HG03457 (cell line): ENCODE data around the gene REXO5.
"Not testable (repeated sequence)": the region's sequence is repeated elsewhere in the genome, so short reads cannot be mapped to it uniquely, and the experiment has no call there.

Experiments used
- ATAC-seq: cut with Tn5 transposase; IDR thresholded peaks from one replicate; pipeline ENCODE4 v1.9.1; 2021; ENCODE audit warnings: moderate number of reproducible peaks; ENCODE audit not compliant: unreplicated experiment

REXO5 gene

DNA sequence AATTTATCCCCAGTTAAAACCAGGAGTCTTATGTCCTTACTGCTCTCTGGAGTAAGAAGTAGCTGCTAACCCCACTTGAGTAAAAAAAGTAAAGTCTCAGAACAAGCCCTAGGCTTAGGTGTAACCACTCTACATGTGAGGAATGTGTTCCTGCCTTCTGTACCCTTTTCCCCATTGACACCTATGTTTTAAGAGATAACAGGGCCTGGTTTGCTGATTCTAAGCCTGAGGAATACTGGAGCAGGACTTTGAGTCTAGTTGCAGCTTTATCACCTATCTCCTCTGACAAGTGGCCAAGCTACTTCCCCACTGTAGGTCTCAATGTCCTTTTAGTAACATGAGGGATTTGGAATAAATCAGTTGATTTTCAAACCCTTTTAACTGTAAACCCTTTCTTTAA lies 40.2 kb downstream of the REXO5 start:
- ATAC-seq: no peak

DNA sequence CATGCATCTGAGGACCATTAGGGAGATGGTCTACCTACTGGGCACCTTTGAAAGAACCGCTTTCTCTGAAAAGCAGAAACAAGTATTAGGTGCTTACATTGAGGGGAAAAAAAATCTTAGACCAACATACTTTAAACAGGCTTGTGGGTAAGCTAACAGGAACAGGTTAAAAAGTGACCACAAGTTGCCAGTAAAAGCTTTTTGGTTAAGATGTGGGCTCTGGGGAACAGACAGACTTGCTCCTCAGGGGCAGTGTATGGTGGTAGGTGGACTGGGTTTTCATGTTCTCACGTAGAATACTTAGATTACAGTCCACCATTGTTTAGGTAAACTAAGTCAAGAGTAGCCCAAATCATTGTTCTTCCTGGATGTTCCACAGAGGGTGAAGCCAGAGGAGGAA lies 41.2 kb downstream of the REXO5 start:
- ATAC-seq: no peak

DNA sequence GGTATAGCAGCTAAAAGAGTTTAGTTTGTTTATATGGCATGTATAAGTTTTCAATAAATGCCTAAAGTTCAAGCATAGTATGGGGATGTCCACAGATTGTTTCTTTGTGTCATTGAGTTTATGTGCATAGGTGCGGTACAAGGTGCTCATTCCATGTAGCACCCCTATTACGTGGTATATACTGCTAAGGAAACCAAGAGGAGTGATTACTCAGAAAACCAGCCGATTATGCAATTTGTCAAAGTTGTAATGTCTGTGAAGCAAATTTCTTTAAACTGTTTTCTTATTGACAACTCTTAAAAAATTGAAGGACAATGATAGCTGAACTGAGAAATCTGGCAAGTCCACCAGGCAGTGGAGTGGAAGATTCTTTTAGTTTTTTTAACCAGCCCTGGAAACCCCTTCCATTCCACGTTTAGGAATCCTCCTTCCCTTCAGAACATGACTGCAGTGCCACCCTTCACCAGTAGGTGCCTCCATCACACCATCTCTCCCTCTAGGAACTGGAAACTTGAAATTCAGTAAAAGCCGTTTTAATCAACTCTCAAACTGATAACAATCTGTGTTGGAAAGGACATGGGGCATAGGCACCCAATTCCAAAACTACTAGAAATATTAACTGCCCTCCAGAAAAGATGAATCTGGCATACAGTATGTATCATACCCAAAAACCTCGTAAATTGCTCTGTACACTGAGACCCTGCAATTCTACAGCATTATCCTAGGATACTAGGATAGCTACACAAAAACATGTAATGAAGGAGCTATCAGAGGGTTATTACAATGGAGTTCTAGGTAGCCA lies 43.5 kb downstream of the REXO5 start:
- no peak for ATAC-seq

- ATAC-seq: no peak
These were observed 44.7 kb downstream of the REXO5 start for GRCh38 chr16:20850981-20851380.

GRCh38 chr16:20851601-20852000 lies 45.3 kb downstream of the REXO5 start:
- no peak for ATAC-seq

GRCh38 chr16:20853143-20853542 lies 46.8 kb downstream of the REXO5 start:
- no peak for ATAC-seq

DNA sequence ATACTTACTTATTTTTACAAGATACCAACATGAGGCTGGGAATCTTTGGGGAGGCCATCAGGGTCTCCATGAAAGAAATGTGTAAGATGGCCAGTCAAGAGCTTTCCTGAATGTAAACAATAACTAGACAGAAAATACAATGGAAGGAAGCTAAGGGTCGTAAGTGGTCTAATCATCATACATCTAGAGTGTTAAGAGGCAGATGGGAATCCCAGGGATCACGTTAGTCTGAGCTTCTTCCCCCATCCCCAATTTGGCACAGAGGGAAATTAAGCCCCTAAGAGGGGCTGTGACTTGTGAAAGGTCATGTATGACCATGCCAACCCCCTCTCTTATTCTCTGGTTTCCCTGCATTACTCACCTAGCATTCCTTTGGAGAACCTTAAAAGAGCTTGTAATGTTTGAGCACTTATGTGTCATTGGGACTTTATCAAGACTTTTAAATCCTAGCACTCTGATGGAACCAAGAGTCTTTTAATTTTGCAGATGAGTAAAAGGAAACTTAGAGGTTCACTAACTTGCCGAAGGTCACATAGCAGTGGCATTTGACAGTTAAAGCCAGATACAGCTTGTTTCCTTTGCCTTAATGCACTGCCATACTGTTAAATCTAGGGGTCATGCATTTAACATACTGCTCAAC lies 47.8 kb downstream of the REXO5 start:
- ATAC-seq: no peak

DNA sequence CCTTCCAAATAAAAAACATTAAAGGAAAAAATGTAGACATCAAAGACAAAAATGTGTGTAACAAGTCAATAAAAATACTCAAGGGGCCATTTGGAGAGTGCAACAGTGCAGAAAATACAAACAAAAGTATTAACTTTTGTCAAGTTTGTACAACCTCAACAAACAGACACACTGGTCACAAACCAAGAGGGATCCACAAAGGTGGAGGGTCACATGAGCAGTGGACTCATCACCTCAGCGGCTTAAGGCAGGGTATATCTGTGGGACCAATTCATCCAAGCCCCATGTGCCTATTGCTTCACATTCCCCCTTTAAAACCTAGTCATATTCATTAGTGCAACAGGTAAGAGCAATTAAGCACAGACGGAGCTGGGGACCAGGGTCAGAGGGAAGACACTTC lies 48.6 kb downstream of the REXO5 start:
- ATAC-seq: no peak

- no peak for ATAC-seq
These were observed 51.0 kb downstream of the REXO5 start for GRCh38 chr16:20857281-20857680.

- ATAC-seq: no peak
These were observed 52.9 kb downstream of the REXO5 start for GRCh38 chr16:20859229-20859628.

DNA sequence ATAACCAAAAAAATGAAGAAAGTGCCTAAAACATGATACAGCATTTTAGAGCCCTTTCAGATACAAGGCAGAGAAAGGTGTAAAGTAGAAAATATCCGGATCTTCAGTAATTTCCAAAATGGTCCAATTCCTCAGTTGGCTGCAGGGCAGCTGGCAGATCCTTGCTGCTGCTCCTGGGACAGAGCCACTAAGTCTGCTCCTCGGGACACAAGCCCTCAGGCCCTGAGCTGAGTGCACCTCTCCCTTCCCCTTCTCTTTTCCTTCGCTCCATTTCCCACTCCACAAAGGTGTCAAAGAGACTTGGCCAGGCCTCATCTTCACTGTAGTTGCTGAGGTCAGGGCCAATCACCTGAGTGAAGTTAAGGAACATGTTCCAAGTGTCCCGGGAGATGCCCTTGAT lies 53.4 kb downstream of the REXO5 start:
- no peak for ATAC-seq

DNA sequence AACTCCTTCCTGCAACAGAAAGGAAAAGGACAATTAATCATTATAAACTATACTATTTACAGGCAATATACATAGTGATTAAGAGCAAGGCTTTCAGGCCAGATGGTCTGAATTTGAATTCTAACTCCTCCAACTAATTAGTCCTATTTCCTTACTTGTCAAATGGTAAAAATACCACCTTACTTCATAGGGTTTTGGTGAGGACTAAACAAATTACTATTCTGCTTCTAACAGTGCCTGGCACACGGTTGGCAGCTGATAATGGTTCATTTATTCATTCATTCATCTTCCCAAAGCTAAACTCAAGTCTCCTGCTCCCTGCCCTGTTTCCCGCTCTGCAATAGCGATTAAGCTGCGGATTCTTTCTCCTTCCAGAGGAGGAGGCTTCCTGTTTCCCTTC lies 54.0 kb downstream of the REXO5 start:
- no peak for ATAC-seq

- not testable (repeated sequence) for ATAC-seq
These were observed 54.7 kb downstream of the REXO5 start for GRCh38 chr16:20860995-20861394.

DNA sequence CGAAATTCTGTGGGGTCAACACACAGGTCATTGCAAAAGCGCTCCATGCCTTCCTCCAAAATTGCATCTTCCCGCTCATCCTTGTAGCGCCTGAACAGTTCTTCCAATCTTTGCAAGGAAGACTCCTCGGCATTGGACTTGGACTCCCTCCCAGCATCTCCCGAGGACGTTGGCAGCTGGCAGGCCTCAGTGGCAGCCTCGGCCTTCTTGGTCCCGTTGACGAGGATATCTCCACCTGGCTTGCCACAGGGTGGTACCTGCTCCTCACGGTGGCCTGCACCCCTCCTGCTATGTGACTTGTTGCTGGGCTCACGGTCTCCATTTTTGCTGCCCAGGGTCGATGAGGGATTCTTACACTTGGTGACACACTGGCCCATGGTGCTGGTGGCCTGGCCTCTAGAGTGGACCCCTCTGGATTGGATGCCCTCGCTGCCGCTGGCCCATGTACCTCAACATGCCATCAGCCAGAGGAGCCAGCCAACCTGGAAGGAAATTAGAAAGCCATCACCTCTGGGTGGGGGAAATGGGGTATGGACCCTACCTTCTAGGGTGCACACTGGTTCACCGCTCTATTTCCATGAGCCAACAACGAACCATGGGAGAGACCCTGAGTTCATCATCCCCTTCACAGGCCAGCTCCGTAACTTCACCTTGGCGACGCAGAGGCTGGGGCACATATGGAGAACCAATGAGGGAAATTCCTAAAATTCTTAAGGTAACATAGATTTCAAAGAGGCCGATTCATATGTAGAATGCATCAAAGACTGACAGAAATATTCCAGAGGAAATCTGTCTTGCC lies 56.0 kb downstream of the REXO5 start:
- no peak for ATAC-seq

- not testable (repeated sequence) for ATAC-seq
These were observed 58.0 kb downstream of the REXO5 start for GRCh38 chr16:20864376-20864775.

DNA sequence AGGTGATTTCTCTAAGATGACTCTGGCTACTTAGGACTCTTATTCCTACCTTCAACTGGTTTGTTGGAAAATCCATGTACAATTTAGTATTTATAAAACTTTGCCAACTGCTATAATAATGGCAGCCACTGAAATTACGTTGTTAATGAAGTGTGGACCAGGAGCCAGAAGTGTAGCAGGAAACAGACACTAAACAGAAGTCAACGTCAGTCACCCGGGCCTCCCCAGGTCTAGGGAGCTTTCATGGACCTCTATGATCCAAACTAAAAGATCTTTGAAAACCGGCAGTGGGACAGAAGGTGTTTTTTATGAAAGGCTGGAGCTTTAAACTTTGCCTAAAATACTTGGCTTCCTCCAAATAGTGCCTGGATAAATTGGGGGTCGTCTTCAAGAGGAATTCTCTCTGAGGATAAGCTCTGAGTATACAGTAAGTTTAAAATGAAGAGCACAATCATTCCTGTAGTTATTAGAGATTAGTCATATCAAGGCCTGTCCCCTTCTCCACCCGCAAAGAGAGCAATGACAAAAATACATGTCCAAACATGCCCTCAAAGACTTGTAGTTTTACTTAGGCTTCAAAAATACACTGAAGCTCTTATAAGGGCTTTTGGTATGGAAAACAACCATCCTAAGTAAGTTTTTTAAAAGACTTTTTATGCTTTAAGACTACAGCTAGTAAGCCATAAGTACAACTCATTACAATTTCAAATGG lies 59.2 kb downstream of the REXO5 start:
- ATAC-seq: no peak

GRCh38 chr16:20866145-20866772 lies 59.9 kb downstream of the REXO5 start:
- no peak for ATAC-seq

- ATAC-seq: no peak
These were observed 60.5 kb downstream of the REXO5 start for GRCh38 chr16:20866801-20867200.

DNA sequence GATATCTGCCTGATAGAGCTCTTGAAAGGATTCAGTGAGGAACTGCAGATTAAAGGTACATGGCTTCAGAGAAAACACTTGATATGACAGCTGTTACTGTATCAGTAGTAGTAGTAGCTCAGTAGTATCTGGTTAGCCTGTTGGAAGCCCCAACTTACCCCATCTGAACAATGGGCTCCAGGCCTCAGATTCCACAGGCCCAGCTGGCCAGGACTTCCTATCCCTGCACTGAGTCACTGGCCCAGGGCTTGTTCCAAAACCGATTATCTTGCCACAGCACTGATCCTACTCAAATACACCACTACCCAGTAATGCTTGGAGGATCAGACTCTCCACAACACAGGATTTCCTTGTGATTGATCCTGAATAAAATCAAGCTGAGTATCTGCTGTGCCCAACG lies 61.3 kb downstream of the REXO5 start:
- no peak for ATAC-seq

GRCh38 chr16:20868890-20869289 lies 62.6 kb downstream of the REXO5 start:
- no peak for ATAC-seq
